Effector memory CD4-positive, alpha-beta T cell (primary cell): ENCODE measurements around the gene MRPL36.

Experiments used
- DNase-seq, 3 donors: peaks; one replicate each; pipeline ENCODE4 v3.0.0-alpha.2; 2020
- H3K27ac ChIP-seq: 2 replicates; pipeline ENCODE4 v1.7.0; 2013; ENCODE audit warnings: mild to moderate bottlenecking, low read length, moderate library complexity; ENCODE audit not compliant: insufficient read depth, poor library complexity, severe bottlenecking
- H3K27me3 ChIP-seq: replicated peaks from 2 replicates; pipeline ENCODE4 v1.7.0; 2013; ENCODE audit warnings: mild to moderate bottlenecking, low read length; ENCODE audit not compliant: insufficient read depth, control insufficient read depth, poor library complexity, severe bottlenecking
- H3K36me3 ChIP-seq: 2 replicates; pipeline ENCODE4 v1.7.0; 2013; ENCODE audit warnings: mild to moderate bottlenecking, low read length, moderate library complexity; ENCODE audit not compliant: control insufficient read depth, insufficient read depth
- H3K4me1 ChIP-seq: 2 replicates; pipeline ENCODE4 v1.7.0; 2013; ENCODE audit warnings: low read length, mild to moderate bottlenecking; ENCODE audit not compliant: control insufficient read depth, insufficient read depth, poor library complexity, severe bottlenecking
- H3K4me3 ChIP-seq: 2 replicates; pipeline ENCODE4 v1.7.0; 2013; ENCODE audit warnings: low read length, low read depth, mild to moderate bottlenecking; ENCODE audit not compliant: insufficient read depth, poor library complexity, severe bottlenecking
- H3K9me3 ChIP-seq: 2 replicates; pipeline ENCODE4 v1.7.0; 2013; ENCODE audit warnings: mild to moderate bottlenecking, low read length, moderate library complexity; ENCODE audit not compliant: control insufficient read depth

Gene MRPL36

GRCh38 chr5:1751864-1752822, 47.5 kb downstream of the MRPL36 start:
- DNase-seq, result no peak
- H3K4me3 ChIP-seq, result no peak overlapping the region
- no peaks in the 10 kb centered on the region for H3K4me1 ChIP-seq
- no peak overlapping the region for H3K27ac ChIP-seq
- no peaks in the 10 kb centered on the region for H3K27me3 ChIP-seq
- H3K36me3 ChIP-seq, result no peaks in the 10 kb centered on the region
- no peaks in the 10 kb centered on the region for H3K9me3 ChIP-seq

DNA sequence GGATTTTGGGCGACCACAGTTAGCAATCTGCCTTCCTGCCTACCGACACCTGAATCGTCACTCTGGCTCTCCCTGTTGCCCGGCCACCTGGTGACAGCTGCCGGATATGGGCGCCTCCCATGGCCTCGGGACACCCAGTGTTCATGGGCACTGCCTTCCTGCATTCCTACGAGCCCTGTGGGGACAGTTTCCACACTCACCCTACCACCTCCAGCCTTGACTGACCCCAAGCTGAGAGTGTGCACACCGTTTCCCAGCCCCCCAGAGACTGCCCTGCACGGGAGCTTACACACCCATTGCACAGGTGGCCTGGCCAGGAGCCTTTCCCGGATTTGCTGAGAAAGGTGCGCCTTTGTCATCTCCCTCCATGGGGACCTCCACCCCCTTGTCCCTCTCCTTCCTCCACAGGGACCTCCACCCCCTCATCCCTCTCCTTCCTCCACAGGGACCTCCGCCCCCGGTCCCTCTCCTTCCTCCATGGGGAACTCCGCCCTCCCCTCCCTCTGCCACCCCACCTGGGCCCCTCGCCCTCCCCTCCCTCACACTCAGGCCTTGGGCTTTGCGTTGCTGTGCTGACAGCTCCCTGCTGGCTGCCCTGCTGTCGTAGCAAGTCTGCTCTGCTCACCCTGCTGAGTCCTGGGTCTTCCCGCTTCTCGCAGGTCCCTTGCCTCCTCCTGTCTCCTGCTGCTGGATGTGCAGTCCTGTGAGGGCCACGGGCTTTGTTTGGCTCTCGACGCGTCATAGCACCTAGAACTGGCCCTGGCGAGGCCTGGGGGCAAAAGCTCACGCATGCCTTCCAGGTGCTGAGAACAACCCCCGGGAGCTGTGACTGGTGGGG, 48.4 kb downstream of the MRPL36 start:
- H3K36me3 ChIP-seq, result no peaks in the 10 kb centered on the region
- no peak overlapping the region for H3K4me3 ChIP-seq
- no peaks in the 10 kb centered on the region for H3K27me3 ChIP-seq
- H3K4me1 ChIP-seq, result no peaks in the 10 kb centered on the region
- no peak overlapping the region for H3K27ac ChIP-seq
- no peak for DNase-seq
- H3K9me3 ChIP-seq, result no peaks in the 10 kb centered on the region

DNA sequence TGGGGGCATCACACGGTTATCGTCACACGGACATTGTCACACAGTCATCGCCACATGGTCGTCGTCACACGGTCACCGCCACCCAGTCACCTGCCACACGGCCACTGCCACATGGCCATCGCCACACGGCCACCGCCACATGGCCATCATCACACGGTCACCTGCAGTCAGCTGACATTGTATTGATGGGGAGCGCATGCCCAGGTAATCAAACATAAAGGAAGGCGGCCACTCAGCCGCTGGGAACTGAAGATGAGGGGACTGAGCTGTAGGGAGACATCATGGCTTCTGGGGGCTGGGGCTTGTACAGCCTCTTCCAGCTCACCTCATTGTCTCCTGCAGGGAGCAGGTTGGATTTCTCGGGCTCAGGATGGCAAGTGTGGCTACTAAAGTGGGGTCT, 49.2 kb downstream of the MRPL36 start:
- Histone ChIP-seq H3K4me1 (no peaks in the 10 kb centered on the region), H3K27me3 (no peaks in the 10 kb centered on the region), H3K4me3 (no peak overlapping the region), H3K27ac (no peak overlapping the region), H3K9me3 (no peaks in the 10 kb centered on the region), H3K36me3 (no peaks in the 10 kb centered on the region)
- no peak for DNase-seq

- Histone ChIP-seq H3K27me3 (no peaks in the 10 kb centered on the region), H3K36me3 (no peaks in the 10 kb centered on the region), H3K9me3 (no peaks in the 10 kb centered on the region), H3K4me3 (no peak overlapping the region), H3K27ac (no peak overlapping the region), H3K4me1 (no peaks in the 10 kb centered on the region)
- DNase-seq, result no peak
Measured at GRCh38 chr5:1749346-1750124, 50.1 kb downstream of the MRPL36 start.

DNA sequence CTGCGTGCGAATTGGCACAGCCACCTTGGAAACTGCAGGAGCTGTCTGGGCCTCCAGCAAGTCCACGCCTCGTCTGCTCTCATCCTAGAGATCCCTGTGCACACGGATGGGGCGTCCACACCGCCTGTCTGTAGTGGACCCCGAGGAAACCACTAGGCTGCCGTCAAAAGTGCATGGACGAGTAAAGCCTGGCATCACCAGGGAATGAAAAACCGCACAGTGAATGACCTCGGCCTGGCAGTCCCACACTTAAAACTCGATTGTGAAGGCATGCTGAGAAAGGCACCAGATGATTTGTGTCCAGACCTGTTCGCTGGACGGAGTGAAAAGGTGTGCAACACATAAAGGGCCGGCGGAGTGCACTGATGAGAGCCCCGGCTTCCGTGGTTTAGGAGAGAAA, 50.8 kb downstream of the MRPL36 start:
- no peaks in the 10 kb centered on the region for H3K4me1 ChIP-seq
- DNase-seq, result no peak
- H3K27ac ChIP-seq, result no peak overlapping the region
- no peaks in the 10 kb centered on the region for H3K9me3 ChIP-seq
- H3K36me3 ChIP-seq, result no peaks in the 10 kb centered on the region
- no peak overlapping the region for H3K4me3 ChIP-seq
- H3K27me3 ChIP-seq, result no peaks in the 10 kb centered on the region
